GM10248 (cell line): Measurements from ENCODE around the gene RSPH6A.

Experiments
- CTCF ChIA-PET: fragments of 300-600 bp; sonication (Branson Sonifier 250); formaldehyde crosslinking; extraction: SDS; loops from one replicate; lab custom pipeline; 2021; ENCODE audit warnings: antibody characterized with exemption; lab: Yijun Ruan, JAX
- POLR2A ChIA-PET: fragments of 350-650 bp; sonication (Branson Sonifier 250); formaldehyde crosslinking; extraction: SDS; loops from one replicate; lab custom pipeline; 2020; ENCODE audit warnings: antibody characterized with exemption; lab: Yijun Ruan, JAX
- DNase-seq: peaks from one replicate; pipeline ENCODE4 v3.0.0; 2012; ENCODE audit errors: extremely low spot score
- CTCF ChIP-seq: IDR thresholded peaks from 2 replicates; pipeline ENCODE4 v1.5.1; 2012; ENCODE audit warnings: mild to moderate bottlenecking, low read depth; ENCODE audit errors: extremely low read depth, missing control alignments, control extremely low read depth

Gene RSPH6A

DNA sequence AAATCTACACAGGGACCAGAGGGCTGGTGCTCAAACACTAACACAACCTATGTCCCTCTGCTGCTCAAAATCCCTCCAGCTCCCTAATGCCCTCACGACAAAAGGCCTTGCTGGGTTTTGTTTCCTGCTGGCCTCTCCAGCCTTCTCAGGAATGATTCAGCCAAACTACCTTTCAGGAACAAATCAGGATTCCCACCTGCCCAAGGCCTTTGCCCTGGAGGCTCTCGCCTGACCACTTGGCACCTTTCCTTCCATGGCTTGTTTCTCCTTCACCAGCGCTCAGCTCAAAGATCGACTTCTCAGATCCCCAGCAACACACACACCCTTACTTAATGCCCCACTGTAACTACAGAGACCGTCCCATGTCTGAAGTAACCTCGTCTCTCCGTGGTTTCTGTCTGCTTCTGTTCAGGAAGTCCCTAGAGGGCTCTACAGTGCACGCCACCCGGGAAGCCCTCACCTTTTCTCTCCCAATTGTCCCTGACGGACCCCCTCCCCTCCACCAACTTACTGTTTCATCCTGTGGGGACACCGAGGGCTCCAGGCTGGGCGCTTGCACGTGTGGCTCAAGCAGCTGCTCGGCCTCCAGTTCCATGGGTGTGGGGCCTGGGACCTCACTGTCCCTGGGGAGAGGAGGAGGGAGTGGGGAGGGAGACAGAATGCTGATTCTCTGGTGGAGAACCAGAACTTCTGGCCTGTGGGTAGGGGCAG, 42.8 kb downstream of the RSPH6A start:
- CTCF ChIA-PET, result interaction anchor here (1.3 to 5.8 kb wide), 5 partner anchors 9 to 111 kb away, joined by 5 to 63 read pairs (median 11); partner anchors contain the start of gene DMPK
- no peak for DNase-seq
- no peak for TF ChIP-seq CTCF
- POLR2A ChIA-PET, result no interaction called here

- no peak for TF ChIP-seq CTCF
- ChIA-PET CTCF (interaction anchor here (1.3 to 5.8 kb wide), 8 partner anchors 9 to 111 kb away, joined by 5 to 77 read pairs (median 26); partner anchors contain the start of genes DMPK and DMWD), POLR2A (no interaction called here)
- DNase-seq, result no peak
Observed at GRCh38 chr19:45771311-45771933, 43.7 kb downstream of the RSPH6A start.

GRCh38 chr19:45770192-45771101, 44.7 kb downstream of the RSPH6A start:
- peak; percentile 94 for TF ChIP-seq CTCF
- CTCF ChIA-PET, result interaction anchor here (0.7 to 5.8 kb wide), 28 partner anchors 10 to 292 kb away, joined by 3 to 77 read pairs (median 6); partner anchors contain the start of genes DMPK, DMWD, FBXO46 and FOXA3
- POLR2A ChIA-PET, result interaction anchor here (0.6 kb wide), 2 partner anchors 9 to 131 kb away, joined by 3 read pairs; no protein-coding TSS in a partner anchor
- peak; percentile 88 for DNase-seq

DNA sequence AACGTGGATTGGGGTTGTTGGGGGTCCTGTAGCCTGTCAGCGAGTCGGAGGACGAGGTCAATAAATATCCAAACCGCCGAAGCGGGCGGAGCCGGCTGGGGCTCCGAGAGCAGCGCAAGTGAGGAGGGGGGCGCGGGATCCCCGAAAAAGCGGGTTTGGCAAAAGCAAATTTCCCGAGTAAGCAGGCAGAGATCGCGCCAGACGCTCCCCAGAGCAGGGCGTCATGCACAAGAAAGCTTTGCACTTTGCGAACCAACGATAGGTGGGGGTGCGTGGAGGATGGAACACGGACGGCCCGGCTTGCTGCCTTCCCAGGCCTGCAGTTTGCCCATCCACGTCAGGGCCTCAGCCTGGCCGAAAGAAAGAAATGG, 45.3 kb downstream of the RSPH6A start:
- POLR2A ChIA-PET, result interaction anchor here (0.6 to 1.4 kb wide), 9 partner anchors 12 to 247 kb away, joined by 3 to 13 read pairs (median 4); partner anchors contain the start of gene IRF2BP1
- DNase-seq, result no peak

GRCh38 chr19:45768984-45769782, 45.9 kb downstream of the RSPH6A start, which contains the start of gene SIX5:
Gene SIX5 (minus strand): TSS chr19:45769252. CDS start chr19:45768844, 408 bp downstream.
- CTCF ChIA-PET, result interaction anchor here (0.7 to 5.8 kb wide), 36 partner anchors 8 to 291 kb away, joined by 3 to 77 read pairs (median 5); partner anchors contain the start of genes DMPK, DMWD, FBXO46 and FOXA3
- peak; percentile 98 for DNase-seq
- POLR2A ChIA-PET, result interaction anchor here (0.6 to 1.5 kb wide), 12 partner anchors 12 to 300 kb away, joined by 3 to 13 read pairs (median 4); partner anchors contain the start of gene IRF2BP1
- TF ChIP-seq CTCF, result no peak

More for the DNA sequence above, 45.3 kb downstream of the RSPH6A start:
- CTCF ChIA-PET, result interaction anchor here (0.7 to 5.8 kb wide), 33 partner anchors 8 to 291 kb away, joined by 3 to 77 read pairs (median 5); partner anchors contain the start of genes DMPK, DMWD, FBXO46 and FOXA3
- TF ChIP-seq CTCF, result no peak
